GM23338 (cell line): ENCODE measurements around the gene DAPK2. TPM values are rescaled to one million over a fixed set of nuclear protein-coding genes. Genes with fewer than 3 reads are reported as not detected.

ENCODE experiments used
- ATAC-seq: fragments of 200-7000 bp; cut with Tn5 transposase; 3 replicates; pipeline ENCODE4 v1.9.1; 2020
- DNase-seq: peaks from one replicate; pipeline ENCODE4 v3.0.0-alpha.2; 2015; ENCODE audit warnings: low spot score
- H2AFZ ChIP-seq: fragments of 200-600 bp; sonication (generic); 2 replicates; pipeline ENCODE4 v1.8.0; 2016; ENCODE audit warnings: antibody characterized with exemption, mild to moderate bottlenecking, moderate library complexity
- H3F3A ChIP-seq: fragments of 200-600 bp; sonication (generic); replicated peaks from 2 replicates; pipeline ENCODE4 v1.8.0; 2017; ENCODE audit warnings: antibody characterized with exemption, mixed run types, low read depth
- H3K27ac ChIP-seq: fragments of 200-600 bp; sonication (generic); 2 replicates; pipeline ENCODE4 v1.6.1; 2016; ENCODE audit warnings: low read depth
- H3K27me3 ChIP-seq: fragments of 200-600 bp; sonication (generic); 2 replicates; pipeline ENCODE4 v1.8.0; 2016; ENCODE audit warnings: mild to moderate bottlenecking, mixed run types, moderate library complexity; ENCODE audit not compliant: insufficient read depth
- H3K36me3 ChIP-seq: fragments of 200-600 bp; sonication (generic); 2 replicates; pipeline ENCODE4 v1.8.0; 2016; ENCODE audit warnings: mild to moderate bottlenecking; ENCODE audit not compliant: insufficient read depth
- H3K4me1 ChIP-seq: fragments of 200-600 bp; sonication (generic); 2 replicates; pipeline ENCODE4 v1.8.0; 2016; ENCODE audit warnings: mild to moderate bottlenecking, moderate library complexity; ENCODE audit not compliant: insufficient read depth
- H3K4me2 ChIP-seq: fragments of 200-600 bp; sonication (generic); 2 replicates; pipeline ENCODE4 v1.7.1; 2017; ENCODE audit warnings: mixed run types
- H3K4me3 ChIP-seq: fragments of 200-600 bp; sonication (generic); 2 replicates; pipeline ENCODE4 v1.6.1; 2016; ENCODE audit warnings: mixed run types
- H3K79me2 ChIP-seq: fragments of 200-600 bp; sonication (generic); replicated peaks from 2 replicates; pipeline ENCODE4 v1.8.0; 2017; ENCODE audit warnings: mild to moderate bottlenecking; ENCODE audit not compliant: insufficient read depth
- H3K9me2 ChIP-seq: fragments of 200-600 bp; sonication (generic); 2 replicates; pipeline ENCODE4 v1.8.0; 2017; ENCODE audit not compliant: insufficient read depth
- H4K20me1 ChIP-seq: fragments of 200-600 bp; sonication (generic); replicated peaks from 2 replicates; pipeline ENCODE4 v1.8.0; 2017; ENCODE audit warnings: mild to moderate bottlenecking; ENCODE audit not compliant: insufficient read depth
- H3K27ac Mint-ChIP-seq: 2 replicates; pipeline ENCODE4 v1.8.0; 2020; ENCODE audit warnings: inconsistent platforms, mild to moderate bottlenecking, moderate library complexity, mixed read lengths
- H3K27me3 Mint-ChIP-seq: 3 replicates; pipeline ENCODE4 v1.8.0; 2022; ENCODE audit warnings: low read depth, mild to moderate bottlenecking, moderate library complexity, mixed read lengths, inconsistent platforms; ENCODE audit not compliant: insufficient read depth, poor library complexity
- H3K36me3 Mint-ChIP-seq: 3 replicates; pipeline ENCODE4 v1.8.0; 2021; ENCODE audit warnings: low read depth, mild to moderate bottlenecking, inconsistent platforms, moderate library complexity, mixed read lengths
- H3K4me1 Mint-ChIP-seq: 3 replicates; pipeline ENCODE4 v1.8.0; 2020; ENCODE audit warnings: mild to moderate bottlenecking, inconsistent platforms, mixed read lengths
- H3K4me3 Mint-ChIP-seq: 3 replicates; pipeline ENCODE4 v1.8.0; 2021; ENCODE audit warnings: moderate library complexity, mild to moderate bottlenecking, inconsistent platforms, mixed read lengths
- H3K9me3 Mint-ChIP-seq: 3 replicates; pipeline ENCODE4 v1.8.0; 2020; ENCODE audit warnings: moderate library complexity, mild to moderate bottlenecking, inconsistent platforms, mixed read lengths
- EZH2 ChIP-seq: fragments of 200-600 bp; sonication (generic); IDR thresholded peaks from one replicate; pipeline ENCODE4 v1.8.0; 2017; ENCODE audit warnings: antibody characterized with exemption, mild to moderate bottlenecking, low read depth; ENCODE audit not compliant: unreplicated experiment
- EZH2phosphoT487 ChIP-seq: fragments of 200-600 bp; sonication (generic); IDR thresholded peaks from one replicate; pipeline ENCODE4 v1.8.1; 2018; ENCODE audit warnings: antibody characterized with exemption; ENCODE audit not compliant: unreplicated experiment
- JUNB ChIP-seq: IDR thresholded peaks from one replicate; pipeline ENCODE4 v1.6.1; 2016; ENCODE audit warnings: antibody characterized with exemption; ENCODE audit not compliant: unreplicated experiment
- POLR2AphosphoS5 ChIP-seq: IDR thresholded peaks from 2 replicates; pipeline ENCODE4 v1.6.1; 2016; ENCODE audit warnings: antibody characterized with exemption, low read depth
- REST ChIP-seq: IDR thresholded peaks from one replicate; pipeline ENCODE4 v1.6.1; 2018; ENCODE audit warnings: antibody characterized with exemption; ENCODE audit not compliant: unreplicated experiment
- ZNF114 ChIP-seq: fragments of 250-450 bp; sonication (Bioruptor Pico); IDR thresholded peaks from 2 replicates; pipeline ENCODE4 v1.5.0; 2020; ENCODE audit warnings: mild to moderate bottlenecking, moderate library complexity
- ZNF331 ChIP-seq: fragments of 250-450 bp; sonication (Bioruptor Pico); IDR thresholded peaks from 2 replicates; pipeline ENCODE4 v1.5.0; 2020; ENCODE audit warnings: low read depth, mild to moderate bottlenecking, moderate library complexity
- polyA plus RNA-seq: library from polyadenylated mRNA; unstranded; fragments of >200 nt; fragmentation: Nextera tagmentation; extraction: Ambion mirVana; gene quantifications from 2 replicates; pipeline ENCODE4 v1.2.1, GENCODE V29; 2016
- total RNA-seq: library from RNA; depleted of rRNA; stranded (reverse); fragments of >200 nt; shearing (Covaris generic); gene quantifications from 2 replicates; pipeline ENCODE4 v1.2.3, GENCODE V29; 2014
- TF ChIP-seq, protein P1 (sequence below), 2 experiments: fragments of 200-600 bp in 1 of 2; sonication (generic) in 1 of 2; conservative IDR thresholded peaks; 2 replicates each; pipeline versions ENCODE4 v1.5.1 to v1.6.1; 2016 to 2017; ENCODE audit warnings: antibody characterized with exemption in 2 of 2, low read depth in 2 of 2, mild to moderate bottlenecking in 2 of 2, moderate library complexity in 1 of 2

DAPK2 gene
- total and polyA plus RNA-seq, 2 experiments from 2014 or later = 1.6 to 3.1 TPM

- ATAC-seq (no peak), DNase-seq (no peak)
- Mint-ChIP-seq H3K4me3 (no peak overlapping the region), H3K4me1 (no peaks in the 10 kb centered on the region), H3K9me3 (no peaks in the 10 kb centered on the region; the same call in 2 of the 3 replicates), H3K36me3 (peaks cover 14% of the 10 kb centered on the region), H3K27ac (no peak overlapping the region), H3K27me3 (peaks cover 5% of the 10 kb centered on the region)
- Histone ChIP-seq H3K4me2 (no peak overlapping the region), H2AFZ (peak overlapping the region; percentile 75), H3K27ac (no peak overlapping the region), H3K4me1 (no peaks in the 10 kb centered on the region), H3K27me3 (no peaks in the 10 kb centered on the region), H3F3A (no peaks in the 10 kb centered on the region; the same call in 1 of the 2 replicates), H4K20me1 (no peaks in the 10 kb centered on the region), H3K4me3 (no peak overlapping the region), H3K36me3 (peaks cover 8% of the 10 kb centered on the region; the same call in 1 of the 2 replicates), H3K9me2 (no peaks in the 10 kb centered on the region), H3K79me2 (no peaks in the 10 kb centered on the region)
- TF ChIP-seq REST (no peak), POLR2AphosphoS5 (no peak), EZH2phosphoT487 (no peak), EZH2 (no peak), ZNF331 (CRISPR knock-in tag) (no peak), ZNF114 (CRISPR knock-in tag) (no peak), JUNB (no peak)
Observed at GRCh38 chr15:64068133-64068532, 21.8 kb upstream of the DAPK2 start.

DNA sequence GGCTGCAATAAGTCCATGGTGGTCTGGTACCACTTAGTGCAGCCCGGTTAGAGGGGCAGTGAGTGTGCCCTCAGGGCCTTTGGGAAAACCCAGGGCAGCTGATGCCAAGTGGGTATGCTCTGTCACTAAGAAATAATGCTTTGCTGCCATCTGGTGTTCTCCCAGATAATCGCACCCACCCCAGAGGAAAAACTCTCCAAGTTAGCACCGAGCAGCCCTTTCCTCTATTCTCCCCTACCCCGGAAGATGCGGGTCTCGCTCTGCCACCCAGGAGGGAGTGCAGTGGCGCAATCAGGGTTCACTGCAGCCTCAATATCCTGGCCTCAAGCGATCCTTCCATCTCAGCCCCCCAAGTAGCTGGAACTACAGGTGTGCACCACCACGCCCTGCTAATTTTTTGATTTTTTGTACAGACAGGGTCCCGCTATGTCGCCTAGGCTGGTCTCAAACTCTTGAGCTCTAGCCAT lies 21.3 kb upstream of the DAPK2 start:
- H3K9me2 ChIP-seq = no peaks in the 10 kb centered on the region
- no peaks in the 10 kb centered on the region for H3K4me1 ChIP-seq
- peaks cover 5% of the 10 kb centered on the region for H3K27me3 Mint-ChIP-seq
- peak overlapping the region; percentile 75; the same call in 1 of the 2 replicates for H2AFZ ChIP-seq
- peak overlapping the region; percentile 24; the same call in 2 of the 3 replicates for H3K4me3 Mint-ChIP-seq
- H3K4me3 ChIP-seq = no peak overlapping the region
- no peak overlapping the region for H3K4me2 ChIP-seq
- no peaks in the 10 kb centered on the region; the same call in 1 of the 2 replicates for H3F3A ChIP-seq
- peak; percentile 93 for ATAC-seq
- peaks cover 12% of the 10 kb centered on the region for H3K36me3 Mint-ChIP-seq
- no peak overlapping the region for H3K27ac Mint-ChIP-seq
- H3K79me2 ChIP-seq = no peaks in the 10 kb centered on the region
- TF ChIP-seq, protein P1, sequence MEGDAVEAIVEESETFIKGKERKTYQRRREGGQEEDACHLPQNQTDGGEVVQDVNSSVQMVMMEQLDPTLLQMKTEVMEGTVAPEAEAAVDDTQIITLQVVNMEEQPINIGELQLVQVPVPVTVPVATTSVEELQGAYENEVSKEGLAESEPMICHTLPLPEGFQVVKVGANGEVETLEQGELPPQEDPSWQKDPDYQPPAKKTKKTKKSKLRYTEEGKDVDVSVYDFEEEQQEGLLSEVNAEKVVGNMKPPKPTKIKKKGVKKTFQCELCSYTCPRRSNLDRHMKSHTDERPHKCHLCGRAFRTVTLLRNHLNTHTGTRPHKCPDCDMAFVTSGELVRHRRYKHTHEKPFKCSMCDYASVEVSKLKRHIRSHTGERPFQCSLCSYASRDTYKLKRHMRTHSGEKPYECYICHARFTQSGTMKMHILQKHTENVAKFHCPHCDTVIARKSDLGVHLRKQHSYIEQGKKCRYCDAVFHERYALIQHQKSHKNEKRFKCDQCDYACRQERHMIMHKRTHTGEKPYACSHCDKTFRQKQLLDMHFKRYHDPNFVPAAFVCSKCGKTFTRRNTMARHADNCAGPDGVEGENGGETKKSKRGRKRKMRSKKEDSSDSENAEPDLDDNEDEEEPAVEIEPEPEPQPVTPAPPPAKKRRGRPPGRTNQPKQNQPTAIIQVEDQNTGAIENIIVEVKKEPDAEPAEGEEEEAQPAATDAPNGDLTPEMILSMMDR (conservative IDR thresholded peaks at IDR 0.05; ENCODE audit: low read depth in 2 of 2) = peak; percentile 72 to 89
- TF ChIP-seq POLR2AphosphoS5 = no peak
- H3K9me3 Mint-ChIP-seq = no peaks in the 10 kb centered on the region; the same call in 2 of the 3 replicates
- no peaks in the 10 kb centered on the region for H3K4me1 Mint-ChIP-seq
- H4K20me1 ChIP-seq = no peaks in the 10 kb centered on the region
- no peak overlapping the region for H3K27ac ChIP-seq
- H3K36me3 ChIP-seq = 0 out of 2 replicates have a peak, but pooled peaks cover 4% of the 10 kb centered on the region
- no peaks in the 10 kb centered on the region for H3K27me3 ChIP-seq
- DNase-seq = peak; percentile 89
